Stimulated activated CD8-positive, alpha-beta memory T cell treated with anti-CD3 and anti-CD28 coated beads, Interleukin-2, amount 100 ng/mL, for 1 hour (primary cell): ENCODE results near the gene SLC35F4.
"Not testable (repeated sequence)": the region's sequence is repeated elsewhere in the genome, so short reads cannot be mapped to it uniquely, and the experiment has no call there.

Experiments
- DNase-seq, 2 donors: peaks; one replicate each; pipeline ENCODE4 v3.0.0-alpha.2; 2020; ENCODE audit warnings: low read depth in 2 of 2

Gene SLC35F4

DNA sequence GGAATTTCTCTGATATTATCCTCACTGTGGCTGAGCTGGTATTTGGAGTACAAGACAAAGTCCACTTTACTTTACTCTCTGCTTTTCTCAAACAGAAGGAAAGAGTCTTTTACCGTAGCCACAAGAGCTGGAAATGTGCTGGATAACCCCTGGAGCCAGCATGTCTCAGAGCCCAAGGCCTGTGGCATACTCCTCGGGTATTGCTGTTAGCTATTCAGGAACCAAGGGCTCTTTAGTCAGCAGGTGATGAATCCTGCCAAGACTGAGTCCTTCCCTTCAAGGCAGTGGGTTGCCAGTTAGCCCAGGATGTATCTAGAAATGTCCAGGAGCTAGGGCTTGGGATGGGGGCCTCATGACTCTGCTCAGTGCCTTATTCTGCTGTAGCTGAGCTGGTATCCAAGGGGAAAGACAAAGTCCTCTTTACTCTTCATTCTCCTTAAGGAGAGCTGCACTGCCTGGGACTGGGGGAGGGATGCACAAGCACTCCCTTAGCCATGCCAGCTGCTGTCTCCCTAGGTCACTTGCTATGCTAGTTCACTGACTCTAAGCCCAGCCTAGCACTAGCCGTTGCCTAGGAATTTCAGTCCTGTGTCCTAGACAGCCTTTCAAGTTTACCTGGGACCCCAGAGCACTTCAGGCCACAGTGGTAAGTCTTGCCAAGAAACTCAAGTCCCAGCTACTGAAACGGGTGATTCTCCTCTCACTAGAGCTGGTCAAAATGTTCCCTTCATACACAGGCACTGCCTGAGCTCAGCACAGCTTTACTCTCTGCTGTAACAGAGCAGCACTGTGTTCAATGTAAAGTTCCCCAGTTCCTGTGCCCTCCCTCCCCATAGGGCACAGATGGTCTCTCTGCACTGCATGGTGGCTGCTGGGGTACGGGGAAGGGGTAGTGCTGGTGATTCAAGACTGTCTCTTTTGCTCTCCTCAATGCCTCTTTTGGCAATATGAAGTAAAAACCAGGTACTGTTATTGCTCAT is 136.4 kb downstream of the SLC35F4 start:
- DNase-seq, result no peak

- no peak for DNase-seq
These were observed 140.4 kb downstream of the SLC35F4 start for GRCh38 chr14:57725399-57726077.

GRCh38 chr14:57722141-57722540 is 143.8 kb downstream of the SLC35F4 start:
- not testable (repeated sequence) for DNase-seq

DNA sequence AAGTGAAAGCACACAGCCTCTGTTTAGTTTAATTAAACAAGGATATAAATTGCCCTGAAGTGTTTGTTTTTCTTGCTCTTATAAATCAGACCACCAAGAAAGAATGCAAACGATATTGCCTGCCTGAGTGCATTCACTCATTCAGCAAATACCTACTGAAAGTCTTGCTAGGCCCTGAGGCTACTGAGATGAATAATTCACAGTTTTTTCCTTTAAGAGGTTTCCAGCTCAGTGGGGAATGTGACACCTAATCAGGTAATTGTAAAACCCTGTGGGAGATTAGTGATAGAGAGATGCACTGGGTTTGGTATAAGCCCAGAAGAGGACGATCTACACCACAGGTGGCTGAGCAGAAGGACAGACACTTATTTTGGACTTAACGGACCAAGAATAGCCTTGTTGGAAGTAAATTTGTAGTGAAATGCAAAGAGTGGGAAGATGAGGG is 151.4 kb downstream of the SLC35F4 start:
- DNase-seq, result no peak

GRCh38 chr14:57712698-57713097 is 153.2 kb downstream of the SLC35F4 start:
- DNase-seq, result no peak

GRCh38 chr14:57712102-57712501 is 153.8 kb downstream of the SLC35F4 start:
- no peak for DNase-seq

DNA sequence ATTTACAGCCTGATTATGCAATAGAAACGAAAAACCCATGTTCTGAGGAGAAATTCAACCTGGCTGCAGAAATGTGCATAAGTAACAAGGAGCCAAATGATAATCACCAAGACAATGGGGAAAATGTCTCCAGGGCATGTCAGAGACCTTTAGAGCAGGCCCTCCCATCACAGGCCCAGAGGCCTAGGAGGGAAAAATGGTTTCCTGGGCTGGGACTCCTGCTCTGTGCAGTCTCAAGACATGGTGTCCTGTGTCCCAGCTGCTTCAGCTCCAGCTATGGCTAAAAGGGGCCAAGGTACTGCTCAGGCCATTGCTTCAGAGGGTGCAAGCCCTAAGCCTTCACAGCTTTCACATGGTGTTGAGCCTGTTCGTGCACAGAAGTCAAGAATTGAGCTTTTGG is 156.0 kb downstream of the SLC35F4 start:
- no peak for DNase-seq

GRCh38 chr14:57709086-57709485 is 156.8 kb downstream of the SLC35F4 start:
- not testable (repeated sequence) for DNase-seq

- no peak for DNase-seq
These were observed 158.7 kb downstream of the SLC35F4 start for GRCh38 chr14:57707219-57707618.

DNA sequence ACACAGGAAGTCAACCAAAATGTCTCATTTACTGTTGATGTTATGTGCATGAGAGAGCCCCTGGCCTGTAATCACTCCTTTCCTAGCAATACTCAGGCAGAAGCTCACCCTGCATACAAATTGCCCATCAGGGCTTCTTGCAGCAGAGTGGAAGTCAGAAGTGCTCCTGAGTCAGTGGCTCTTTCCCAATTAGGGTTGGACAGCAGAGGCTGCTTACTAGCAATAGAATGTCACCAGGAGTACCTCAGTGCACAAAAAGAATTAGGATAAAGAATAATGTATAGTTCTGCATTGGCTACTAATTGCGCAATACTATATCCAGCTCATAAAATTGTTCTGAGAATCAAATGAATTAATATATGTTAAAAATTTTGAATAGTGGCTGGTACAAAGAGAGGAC is 161.1 kb downstream of the SLC35F4 start:
- no peak for DNase-seq

GRCh38 chr14:57699947-57700346 is 165.9 kb downstream of the SLC35F4 start:
- DNase-seq, result no peak

DNA sequence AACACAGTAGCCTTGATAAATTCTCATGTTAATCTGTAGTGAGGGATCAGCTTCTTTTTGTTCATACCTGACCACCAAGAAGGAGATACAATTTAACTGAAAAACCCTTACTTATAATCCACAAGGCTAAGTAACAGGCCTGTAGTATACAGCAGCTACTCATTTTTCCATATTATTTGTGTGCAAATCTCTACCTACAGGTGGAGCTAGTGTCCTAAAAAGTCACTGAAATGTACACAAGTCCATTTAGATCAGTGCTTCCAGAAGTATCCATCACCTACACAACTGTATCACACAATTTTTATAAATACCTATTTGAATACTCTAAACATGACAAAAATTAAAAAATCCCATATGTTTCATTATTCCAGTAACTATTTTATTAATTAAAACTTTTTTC is 173.2 kb downstream of the SLC35F4 start:
- no peak for DNase-seq

- no peak for DNase-seq
These were observed 178.5 kb downstream of the SLC35F4 start for GRCh38 chr14:57687416-57687815.

- DNase-seq, result no peak
These were observed 179.6 kb downstream of the SLC35F4 start for GRCh38 chr14:57686304-57686703.

- no peak for DNase-seq
These were observed 194.9 kb downstream of the SLC35F4 start for GRCh38 chr14:57671021-57671420.

DNA sequence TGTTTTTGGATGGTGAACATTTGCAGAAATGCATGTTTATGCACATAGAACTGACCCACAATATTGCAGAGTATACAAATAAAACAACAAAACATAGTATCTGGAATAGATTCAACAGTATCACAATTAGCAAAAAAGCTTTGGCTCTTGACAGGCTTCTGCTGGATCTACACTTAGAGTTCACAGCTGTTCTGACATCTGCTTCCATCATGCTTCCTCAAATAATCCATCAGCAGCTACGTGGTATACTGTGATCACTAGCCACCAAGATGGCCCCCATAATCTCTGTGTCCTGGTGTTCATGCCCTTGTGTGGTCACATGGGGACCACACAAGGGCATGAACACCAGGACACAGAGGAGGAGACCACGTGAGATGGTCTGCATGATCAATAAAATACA is 205.7 kb downstream of the SLC35F4 start:
- no peak for DNase-seq

DNA sequence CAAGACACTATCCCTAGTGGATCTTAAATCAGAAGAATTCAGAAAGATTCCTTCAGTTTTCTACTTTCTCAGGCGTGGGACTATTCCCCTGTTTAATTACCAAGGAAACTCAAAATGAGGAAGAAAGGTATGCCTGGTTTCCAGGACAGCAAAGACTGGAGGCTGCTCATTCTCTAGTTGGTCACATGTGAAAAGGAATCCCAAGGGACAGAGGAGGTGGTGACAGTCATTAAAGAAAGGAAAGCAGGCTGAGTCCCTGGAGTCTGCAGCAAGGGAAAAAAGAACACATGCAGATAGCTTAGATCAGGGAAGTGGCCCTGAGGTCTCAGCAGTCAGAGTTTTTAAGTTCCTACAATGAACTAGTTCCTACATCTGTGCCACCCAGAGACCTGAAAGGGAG is 206.8 kb downstream of the SLC35F4 start:
- no peak for DNase-seq

DNA sequence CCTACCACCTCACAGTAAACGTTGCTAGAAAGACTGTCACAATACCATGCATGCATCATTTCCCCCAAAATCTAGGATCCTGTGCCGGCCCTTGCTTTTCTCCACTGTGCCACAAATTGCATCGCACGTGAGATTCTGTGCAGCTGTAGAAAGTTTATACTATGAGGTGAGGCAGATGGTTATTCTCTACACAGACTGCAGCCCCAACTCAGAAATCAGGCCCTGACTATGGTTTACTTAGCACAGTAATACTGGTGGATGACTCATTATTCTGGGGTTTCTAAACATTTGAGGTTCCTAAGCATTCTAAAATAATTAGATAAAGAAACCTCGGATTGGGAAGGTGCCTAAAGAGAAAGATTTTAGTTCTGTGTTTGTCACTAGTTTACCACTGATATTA is 208.4 kb downstream of the SLC35F4 start:
- no peak for DNase-seq

DNA sequence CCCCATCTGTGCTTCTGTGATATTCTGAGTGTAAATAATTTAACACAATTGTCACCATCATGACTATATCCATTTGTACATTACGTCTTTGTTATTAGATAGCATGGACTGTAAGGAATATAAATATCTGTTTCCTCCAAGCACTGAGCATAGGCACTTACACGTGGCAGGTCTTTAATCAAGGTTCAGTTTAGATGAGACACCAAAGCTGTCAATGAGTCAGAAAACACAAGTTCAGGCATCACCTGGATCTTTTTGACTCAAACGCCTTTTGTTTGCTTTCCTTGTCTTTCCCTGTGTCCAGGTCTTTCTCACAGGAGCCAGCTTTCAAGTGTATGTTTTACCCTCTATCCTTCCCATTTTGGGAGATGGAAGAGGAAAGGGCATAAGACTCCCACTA is 209.0 kb downstream of the SLC35F4 start:
- DNase-seq, result no peak

DNA sequence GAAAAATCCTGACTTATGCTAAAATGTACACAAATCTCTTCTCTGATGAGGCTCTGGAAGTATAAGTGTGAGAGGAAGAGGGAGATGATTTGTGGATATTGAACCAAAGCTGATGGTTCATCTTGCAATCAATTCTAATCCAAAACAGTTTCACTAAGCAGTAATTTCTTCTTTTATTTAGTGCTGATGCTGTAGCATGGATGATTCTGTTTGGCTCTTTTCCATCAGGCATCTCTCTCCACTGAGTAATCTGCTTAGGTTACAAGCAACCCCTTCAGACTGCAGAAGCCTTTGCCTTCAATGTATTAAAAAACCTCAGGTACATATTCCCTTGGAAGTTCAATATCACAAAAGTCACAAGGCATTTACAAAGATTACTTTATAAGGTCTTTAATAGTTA is 213.1 kb downstream of the SLC35F4 start:
- DNase-seq, result no peak

- no peak for DNase-seq
These were observed 224.1 kb downstream of the SLC35F4 start for GRCh38 chr14:57641776-57642175.

DNA sequence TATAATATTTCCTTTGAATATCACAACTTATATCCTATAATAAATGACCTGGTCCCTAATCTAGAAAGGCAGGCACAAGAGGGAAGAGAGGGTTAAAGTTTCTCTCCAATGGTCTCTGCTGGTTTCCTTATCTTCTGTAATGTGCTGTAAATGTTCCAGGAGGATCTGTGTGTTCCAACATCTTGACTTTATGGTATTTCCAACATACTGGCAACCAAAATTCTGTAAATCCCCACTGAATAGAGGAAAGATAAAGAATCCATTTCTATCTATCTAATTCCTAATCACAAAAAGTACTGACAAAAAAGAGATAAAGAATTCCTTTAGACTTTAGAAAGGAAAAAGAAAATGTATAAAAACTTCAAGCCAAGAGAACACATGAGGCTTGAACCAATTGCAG is 225.9 kb downstream of the SLC35F4 start:
- DNase-seq, result no peak

GRCh38 chr14:57637901-57638300 is 228.0 kb downstream of the SLC35F4 start:
- DNase-seq, result no peak
